ENCODE measurements around the gene CPSF4L. TPM values are rescaled to one million over a fixed set of nuclear protein-coding genes. Genes with fewer than 3 reads are reported as not detected.

The CPSF4L gene
- total RNA-seq, 1 donor from 2014 or later = not detected

DNA sequence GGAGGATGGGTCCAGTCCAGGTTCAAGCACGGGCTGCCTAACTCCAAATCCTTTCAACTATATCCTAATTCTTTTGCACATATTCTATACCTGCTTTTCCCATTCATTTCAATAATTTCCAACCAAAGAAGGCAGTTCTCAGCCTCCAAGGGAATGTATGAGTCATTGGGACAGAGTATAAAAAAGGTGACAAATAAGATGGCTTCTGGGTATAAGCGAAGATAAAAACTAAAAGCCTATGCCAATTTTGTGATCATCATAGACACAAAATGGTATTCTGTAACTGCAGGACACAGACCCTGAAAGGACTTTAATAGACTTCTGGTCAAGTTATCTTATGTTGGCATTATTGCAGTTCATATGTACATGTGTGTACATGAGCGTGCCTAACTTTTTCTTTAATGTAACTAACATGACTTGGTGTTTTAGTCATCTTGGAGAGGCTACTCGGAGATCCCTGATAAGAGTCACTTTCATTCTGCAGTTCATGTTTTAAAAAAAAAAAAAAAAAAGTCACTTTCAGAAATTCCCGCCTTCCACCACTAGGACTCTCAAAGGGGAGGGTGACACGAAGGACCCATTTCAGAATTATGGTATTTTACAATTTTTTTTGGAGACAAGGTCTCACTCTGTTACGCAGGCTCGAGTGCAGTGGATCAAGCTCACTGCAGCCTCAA is 51.5 kb downstream of the CPSF4L start:
- no peak overlapping the region for H3K27ac ChIP-seq
- intact Hi-C loops (cut with DNase I) = no loop called here
- H3K4me1 ChIP-seq = no peaks in the 10 kb centered on the region
- H3K36me3 ChIP-seq = peaks cover 45 to 49% of the 10 kb centered on the region in 2 donors
- no peaks in the 10 kb centered on the region for H3K27me3 ChIP-seq
- TF ChIP-seq, protein P1, sequence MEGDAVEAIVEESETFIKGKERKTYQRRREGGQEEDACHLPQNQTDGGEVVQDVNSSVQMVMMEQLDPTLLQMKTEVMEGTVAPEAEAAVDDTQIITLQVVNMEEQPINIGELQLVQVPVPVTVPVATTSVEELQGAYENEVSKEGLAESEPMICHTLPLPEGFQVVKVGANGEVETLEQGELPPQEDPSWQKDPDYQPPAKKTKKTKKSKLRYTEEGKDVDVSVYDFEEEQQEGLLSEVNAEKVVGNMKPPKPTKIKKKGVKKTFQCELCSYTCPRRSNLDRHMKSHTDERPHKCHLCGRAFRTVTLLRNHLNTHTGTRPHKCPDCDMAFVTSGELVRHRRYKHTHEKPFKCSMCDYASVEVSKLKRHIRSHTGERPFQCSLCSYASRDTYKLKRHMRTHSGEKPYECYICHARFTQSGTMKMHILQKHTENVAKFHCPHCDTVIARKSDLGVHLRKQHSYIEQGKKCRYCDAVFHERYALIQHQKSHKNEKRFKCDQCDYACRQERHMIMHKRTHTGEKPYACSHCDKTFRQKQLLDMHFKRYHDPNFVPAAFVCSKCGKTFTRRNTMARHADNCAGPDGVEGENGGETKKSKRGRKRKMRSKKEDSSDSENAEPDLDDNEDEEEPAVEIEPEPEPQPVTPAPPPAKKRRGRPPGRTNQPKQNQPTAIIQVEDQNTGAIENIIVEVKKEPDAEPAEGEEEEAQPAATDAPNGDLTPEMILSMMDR (IDR thresholded peaks at IDR 0.05) = no peak
- DNase-seq (ENCODE audit: low spot score in 2 of 2) = no peak
- no peaks in the 10 kb centered on the region for H3K9me3 ChIP-seq
- H3K4me3 ChIP-seq = no peak overlapping the region

DNA sequence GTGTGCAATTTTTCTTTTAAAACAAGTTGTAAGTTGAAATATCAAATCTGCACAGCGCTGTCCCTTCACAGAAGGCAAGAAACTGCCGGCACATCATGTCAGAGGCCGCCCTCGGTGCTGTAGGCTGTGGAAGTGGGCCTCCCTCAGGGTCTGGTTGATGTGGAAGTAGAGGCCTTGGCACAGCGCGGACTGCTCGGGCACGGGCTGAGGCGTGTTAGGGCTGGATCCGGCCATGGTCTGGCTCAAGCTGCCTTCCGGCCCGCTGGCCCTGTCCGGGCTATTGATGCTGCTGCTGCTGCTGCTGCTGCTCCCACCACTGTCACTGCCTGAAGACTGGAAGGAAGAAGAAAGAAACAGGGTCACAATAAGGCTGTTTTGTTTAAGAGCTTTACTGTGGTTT is 52.2 kb downstream of the CPSF4L start:
- Histone ChIP-seq H3K27ac (no peak overlapping the region), H3K36me3 (peaks cover 52 to 56% of the 10 kb centered on the region in 2 donors), H3K27me3 (no peaks in the 10 kb centered on the region), H3K4me1 (no peaks in the 10 kb centered on the region), H3K4me3 (no peak overlapping the region), H3K9me3 (no peaks in the 10 kb centered on the region)
- peak in 1 of 2 donors; percentile 52 for DNase-seq (ENCODE audit: low spot score in 2 of 2)
- TF ChIP-seq, protein P1 (IDR thresholded peaks at IDR 0.05) = no peak
- intact Hi-C loops (cut with DNase I) = no loop called here

DNA sequence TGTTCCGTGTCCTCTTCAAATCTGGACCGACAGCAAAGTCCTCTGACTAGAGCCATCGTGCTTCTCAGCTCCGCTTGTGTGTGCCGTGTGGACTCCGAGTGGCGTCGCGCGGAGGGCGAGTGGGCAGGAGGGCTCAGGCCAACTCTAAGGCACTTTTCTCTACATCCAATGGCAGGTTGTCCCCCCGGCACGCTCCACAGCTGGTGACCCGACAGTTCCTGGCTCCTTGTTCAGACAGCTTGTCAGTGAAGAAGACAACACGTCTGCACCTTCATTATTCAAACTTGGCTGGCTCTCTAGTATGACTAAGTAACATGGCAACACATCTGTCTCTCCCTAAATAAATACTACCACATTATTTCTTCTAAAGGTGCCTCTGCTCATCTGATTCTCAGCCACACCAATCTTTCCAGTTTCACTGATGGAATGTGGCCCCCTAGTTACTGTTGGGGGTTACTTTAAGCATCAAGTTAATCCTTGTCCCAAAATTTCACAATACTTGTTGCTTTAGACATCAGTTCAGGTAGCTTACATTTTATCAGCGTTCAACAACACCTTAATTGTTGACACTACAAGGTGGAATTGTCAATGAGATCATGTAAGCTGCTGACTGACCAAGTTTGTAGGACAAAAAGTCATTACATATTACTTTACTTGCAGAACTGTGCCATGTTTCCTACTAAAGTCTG is 53.4 kb downstream of the CPSF4L start:
- TF ChIP-seq, protein P1 (IDR thresholded peaks at IDR 0.05) = no peak
- Histone ChIP-seq H3K4me3 (no peak overlapping the region), H3K4me1 (no peaks in the 10 kb centered on the region), H3K27ac (no peak overlapping the region), H3K9me3 (no peaks in the 10 kb centered on the region), H3K27me3 (no peaks in the 10 kb centered on the region), H3K36me3 (peaks cover 63 to 67% of the 10 kb centered on the region in 2 donors)
- intact Hi-C loops (cut with DNase I) = no loop called here
- peak in 1 of 2 donors; percentile 50 for DNase-seq (ENCODE audit: low spot score in 2 of 2)

- no peak overlapping the region for H3K4me3 ChIP-seq
- TF ChIP-seq, protein P1 (IDR thresholded peaks at IDR 0.05) = no peak
- no peaks in the 10 kb centered on the region for H3K4me1 ChIP-seq
- no peak overlapping the region for H3K27ac ChIP-seq
- no peaks in the 10 kb centered on the region for H3K27me3 ChIP-seq
- intact Hi-C loops (cut with DNase I) = no loop called here
- DNase-seq (ENCODE audit: low spot score in 2 of 2) = peak in 1 of 2 donors; percentile 41
- H3K9me3 ChIP-seq = no peaks in the 10 kb centered on the region
- peaks cover 88 to 95% of the 10 kb centered on the region in 2 donors for H3K36me3 ChIP-seq
Measured at GRCh38 chr17:73205459-73205961, 56.2 kb downstream of the CPSF4L start.

- no peaks in the 10 kb centered on the region for H3K27me3 ChIP-seq
- no peak overlapping the region for H3K27ac ChIP-seq
- no peak overlapping the region for H3K4me3 ChIP-seq
- no peaks in the 10 kb centered on the region for H3K4me1 ChIP-seq
- intact Hi-C loops (cut with DNase I) = no loop called here
- no peaks in the 10 kb centered on the region for H3K9me3 ChIP-seq
- peaks cover 94 to 100% of the 10 kb centered on the region in 2 donors for H3K36me3 ChIP-seq
- TF ChIP-seq, protein P1 (IDR thresholded peaks at IDR 0.05) = no peak
- DNase-seq (ENCODE audit: low spot score in 2 of 2) = no peak
Measured at GRCh38 chr17:73203788-73204479, 57.7 kb downstream of the CPSF4L start.

Measured in ascending aorta (tissue), 2 donors.